ENCODE results near the gene HES2.
"Not testable (repeated sequence)": the region's sequence is repeated elsewhere in the genome, so short reads cannot be mapped to it uniquely, and the experiment has no call there.

Gene HES2

GRCh38 chr1:6462412-6463119, 42.8 kb upstream of the HES2 start:
- Histone ChIP-seq H3K4me3 (ENCODE audit: low read length in 2 of 2) (no peak overlapping the region), H3K27ac (ENCODE audit: low read length) (no peak overlapping the region), H3K9me3 (ENCODE audit: control insufficient read depth in 2 of 2, low read length in 2 of 2) (no peaks in the 10 kb centered on the region), H3K27me3 (ENCODE audit: control insufficient read depth in 1 of 2, insufficient read depth in 2 of 2, low read length in 2 of 2) (peaks cover 14 to 39% of the 10 kb centered on the region in 2 donors), H3K4me1 (ENCODE audit: control insufficient read depth, insufficient read depth, low read length) (peaks cover 3% of the 10 kb centered on the region), H3K9ac (ENCODE audit: low read length in 2 of 2) (no peak overlapping the region), H3K36me3 (ENCODE audit: control insufficient read depth in 2 of 2, insufficient read depth in 2 of 2, low read length in 2 of 2) (no peaks in the 10 kb centered on the region)

- no peak overlapping the region for H3K9ac ChIP-seq (ENCODE audit: low read length in 2 of 2)
- H3K9me3 ChIP-seq (ENCODE audit: control insufficient read depth in 2 of 2, low read length in 2 of 2) = no peaks in the 10 kb centered on the region
- peaks cover 3% of the 10 kb centered on the region for H3K4me1 ChIP-seq (ENCODE audit: control insufficient read depth, insufficient read depth, low read length)
- peaks cover 15 to 39% of the 10 kb centered on the region in 2 donors for H3K27me3 ChIP-seq (ENCODE audit: control insufficient read depth in 1 of 2, insufficient read depth in 2 of 2, low read length in 2 of 2)
- no peaks in the 10 kb centered on the region for H3K36me3 ChIP-seq (ENCODE audit: control insufficient read depth in 2 of 2, insufficient read depth in 2 of 2, low read length in 2 of 2)
- H3K4me3 ChIP-seq (ENCODE audit: low read length in 2 of 2) = no peak overlapping the region
- no peak overlapping the region for H3K27ac ChIP-seq (ENCODE audit: low read length)
These were observed 42.1 kb upstream of the HES2 start for GRCh38 chr1:6461538-6462411.

GRCh38 chr1:6461051-6461530, 41.4 kb upstream of the HES2 start:
- H3K4me1 ChIP-seq (ENCODE audit: control insufficient read depth, insufficient read depth, low read length) = peaks cover 3% of the 10 kb centered on the region
- no peak overlapping the region for H3K27ac ChIP-seq (ENCODE audit: low read length)
- H3K9ac ChIP-seq (ENCODE audit: low read length in 2 of 2) = no peak overlapping the region
- H3K9me3 ChIP-seq (ENCODE audit: control insufficient read depth in 2 of 2, low read length in 2 of 2) = no peaks in the 10 kb centered on the region
- peaks cover 20 to 37% of the 10 kb centered on the region in 2 donors for H3K27me3 ChIP-seq (ENCODE audit: control insufficient read depth in 1 of 2, insufficient read depth in 2 of 2, low read length in 2 of 2)
- no peaks in the 10 kb centered on the region for H3K36me3 ChIP-seq (ENCODE audit: control insufficient read depth in 2 of 2, insufficient read depth in 2 of 2, low read length in 2 of 2)
- H3K4me3 ChIP-seq (ENCODE audit: low read length in 2 of 2) = peak overlapping the region; percentile 8 to 35

GRCh38 chr1:6460301-6461050, 40.8 kb upstream of the HES2 start:
- H3K36me3 ChIP-seq (ENCODE audit: control insufficient read depth in 2 of 2, insufficient read depth in 2 of 2, low read length in 2 of 2) = no peaks in the 10 kb centered on the region
- peaks cover 5% of the 10 kb centered on the region for H3K4me1 ChIP-seq (ENCODE audit: control insufficient read depth, insufficient read depth, low read length)
- H3K27ac ChIP-seq (ENCODE audit: low read length) = no peak overlapping the region
- no peak overlapping the region for H3K9ac ChIP-seq (ENCODE audit: low read length in 2 of 2)
- H3K4me3 ChIP-seq (ENCODE audit: low read length in 2 of 2) = peak overlapping the region; percentile 8 to 35
- H3K27me3 ChIP-seq (ENCODE audit: control insufficient read depth in 1 of 2, insufficient read depth in 2 of 2, low read length in 2 of 2) = peaks cover 20 to 35% of the 10 kb centered on the region in 2 donors
- no peaks in the 10 kb centered on the region for H3K9me3 ChIP-seq (ENCODE audit: control insufficient read depth in 2 of 2, low read length in 2 of 2)

- peaks cover 20 to 42% of the 10 kb centered on the region in 2 donors for H3K27me3 ChIP-seq (ENCODE audit: control insufficient read depth in 1 of 2, insufficient read depth in 2 of 2, low read length in 2 of 2)
- H3K36me3 ChIP-seq (ENCODE audit: control insufficient read depth in 2 of 2, insufficient read depth in 2 of 2, low read length in 2 of 2) = no peaks in the 10 kb centered on the region
- H3K9ac ChIP-seq (ENCODE audit: low read length in 2 of 2) = no peak overlapping the region
- no peak overlapping the region for H3K4me3 ChIP-seq (ENCODE audit: low read length in 2 of 2)
- H3K4me1 ChIP-seq (ENCODE audit: control insufficient read depth, insufficient read depth, low read length) = peaks cover 11% of the 10 kb centered on the region
- no peak overlapping the region for H3K27ac ChIP-seq (ENCODE audit: low read length)
- H3K9me3 ChIP-seq (ENCODE audit: control insufficient read depth in 2 of 2, low read length in 2 of 2) = no peaks in the 10 kb centered on the region
These were observed 40.1 kb upstream of the HES2 start for GRCh38 chr1:6459850-6460265.

GRCh38 chr1:6456800-6457466, 37.2 kb upstream of the HES2 start:
- Histone ChIP-seq H3K4me3 (ENCODE audit: low read length in 2 of 2) (no peak overlapping the region), H3K36me3 (ENCODE audit: control insufficient read depth in 2 of 2, insufficient read depth in 2 of 2, low read length in 2 of 2) (no peaks in the 10 kb centered on the region), H3K27ac (ENCODE audit: low read length) (no peak overlapping the region), H3K9me3 (ENCODE audit: control insufficient read depth in 2 of 2, low read length in 2 of 2) (no peaks in the 10 kb centered on the region), H3K9ac (ENCODE audit: low read length in 2 of 2) (no peak overlapping the region), H3K27me3 (ENCODE audit: control insufficient read depth in 1 of 2, insufficient read depth in 2 of 2, low read length in 2 of 2) (peaks cover 15 to 39% of the 10 kb centered on the region in 2 donors), H3K4me1 (ENCODE audit: control insufficient read depth, insufficient read depth, low read length) (peaks cover 12% of the 10 kb centered on the region)

GRCh38 chr1:6455752-6456520, 36.2 kb upstream of the HES2 start:
- not testable (repeated sequence) for H3K27ac ChIP-seq (ENCODE audit: low read length); H3K9me3 ChIP-seq (ENCODE audit: control insufficient read depth in 2 of 2, low read length in 2 of 2); H3K9ac ChIP-seq (ENCODE audit: low read length in 2 of 2); H3K36me3 ChIP-seq (ENCODE audit: control insufficient read depth in 2 of 2, insufficient read depth in 2 of 2, low read length in 2 of 2); H3K4me3 ChIP-seq (ENCODE audit: low read length in 2 of 2); H3K4me1 ChIP-seq (ENCODE audit: control insufficient read depth, insufficient read depth, low read length)
- H3K27me3 ChIP-seq (ENCODE audit: control insufficient read depth in 1 of 2, insufficient read depth in 2 of 2, low read length in 2 of 2) = peaks cover 12 to 40% of the 10 kb centered on the region in 2 donors

- Histone ChIP-seq H3K4me1 (ENCODE audit: control insufficient read depth, insufficient read depth, low read length) (peaks cover 9% of the 10 kb centered on the region), H3K4me3 (ENCODE audit: low read length in 2 of 2) (no peak overlapping the region), H3K36me3 (ENCODE audit: control insufficient read depth in 2 of 2, insufficient read depth in 2 of 2, low read length in 2 of 2) (no peaks in the 10 kb centered on the region), H3K9me3 (ENCODE audit: control insufficient read depth in 2 of 2, low read length in 2 of 2) (no peaks in the 10 kb centered on the region), H3K9ac (ENCODE audit: low read length in 2 of 2) (no peak overlapping the region), H3K27me3 (ENCODE audit: control insufficient read depth in 1 of 2, insufficient read depth in 2 of 2, low read length in 2 of 2) (peaks cover 14 to 38% of the 10 kb centered on the region in 2 donors), H3K27ac (ENCODE audit: low read length) (no peak overlapping the region)
These were observed 35.4 kb upstream of the HES2 start for GRCh38 chr1:6454856-6455751.
